Measurements from ENCODE around the gene CBLN4. TPM values are rescaled to one million over a fixed set of nuclear protein-coding genes. Genes with fewer than 3 reads are reported as not detected.

Gene CBLN4
- total and polyA plus RNA-seq, 10 of the 15 experiments (the other 5 are each of a cell fraction or from before 2014, with no cell fraction given): not detected

GRCh38 chr20:55977690-55978459 is 27.4 kb downstream of the CBLN4 start (continued):
- TF ChIP-seq KLF5 (IDR thresholded peaks at IDR 0.05; ENCODE audit: partially characterized antibody) (no peak), SKIL (IDR thresholded peaks at IDR 0.05; ENCODE audit: low read depth, poor library complexity, severe bottlenecking) (no peak), ZSCAN29 (IDR thresholded peaks at IDR 0.05) (no peak), CHD2 (IDR thresholded peaks at IDR 0.05; ENCODE audit: borderline replicate concordance, low read depth, low read length) (no peak)

DNA sequence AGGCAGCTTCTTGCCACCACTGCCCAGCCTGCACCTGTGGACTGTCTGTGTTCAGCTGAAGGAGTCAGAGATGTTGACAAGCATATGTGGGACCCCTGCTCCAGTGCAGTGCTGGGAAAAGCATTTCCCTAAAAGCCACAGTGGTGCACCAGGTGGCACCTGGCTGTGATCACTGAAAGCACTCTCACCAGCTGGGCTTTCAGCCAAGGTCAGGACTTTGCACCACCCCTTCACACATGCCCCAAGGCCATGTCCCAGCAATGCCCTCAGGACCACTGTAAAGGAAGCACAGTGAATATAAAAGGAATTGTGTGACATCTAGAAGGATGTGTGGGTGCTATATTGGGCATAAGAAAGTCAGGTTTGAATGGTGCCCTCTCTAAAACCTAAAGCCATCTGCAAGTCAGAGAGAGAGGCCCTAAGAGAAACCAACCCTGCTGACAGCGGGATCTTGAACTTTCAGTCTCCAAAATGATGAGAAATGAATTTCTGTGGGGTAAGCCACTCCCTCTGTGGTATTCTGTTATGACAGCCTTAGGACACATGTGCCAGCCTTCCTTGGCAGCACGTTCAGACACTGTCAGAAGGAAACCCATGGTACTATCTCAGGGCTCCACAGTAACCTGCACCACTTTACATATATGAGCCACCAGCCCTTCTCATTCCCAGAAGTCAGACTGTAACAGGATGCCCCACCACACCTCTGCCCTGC is 30.7 kb downstream of the CBLN4 start:
- intact Hi-C loops (cut with micrococcal nuclease; ENCODE audit: unreplicated experiment): no loop called here
- no peaks in the 10 kb centered on the region for H3K79me2 ChIP-seq (ENCODE audit: control insufficient read depth, insufficient read depth, low read length)
- DNase-seq (ENCODE audit: low read depth, low spot score): no peak
- TF ChIP-seq TAF1 (IDR thresholded peaks at IDR 0.05; ENCODE audit: borderline replicate concordance, low read depth, low read length) (no peak), CHD2 (IDR thresholded peaks at IDR 0.05; ENCODE audit: borderline replicate concordance, low read depth, low read length) (no peak), SIX5 (IDR thresholded peaks at IDR 0.05; ENCODE audit: low read depth, low read length, severe bottlenecking) (no peak), FOS (IDR thresholded peaks at IDR 0.05; ENCODE audit: borderline replicate concordance, extremely low read depth, insufficient read length) (no peak), JUNB (IDR thresholded peaks at IDR 0.05) (no peak)
- H3K4me2 ChIP-seq (ENCODE audit: control insufficient read depth, insufficient read depth): no peak overlapping the region
- WGBS (ENCODE audit: insufficient coverage, insufficient replicate concordance, low lambda C conversion rate, missing lambda C conversion rate): 3% methylated on average over 2 of the region's 2 CpGs
- no peaks in the 10 kb centered on the region for H4K20me1 ChIP-seq (ENCODE audit: control insufficient read depth, insufficient read depth)
- no peak overlapping the region for H3K4me3 ChIP-seq
- no peaks in the 10 kb centered on the region for H3K9me3 ChIP-seq (replicated peaks; ENCODE audit: control insufficient read depth, insufficient read depth, low read length)
- ChIA-PET RAD21 (ENCODE audit: unreplicated experiment) (no interaction called here), CTCF (no interaction called here), POLR2A (no interaction called here), SMC1A (ENCODE audit: uncharacterized antibody, unreplicated experiment) (no interaction called here)
- BruUV-seq (replicated peaks): no TSS peak
- FAIRE-seq: no peak
- ATAC-seq: no peak
- H3K27me3 ChIP-seq (replicated peaks in 1 of 2; ENCODE audit: control insufficient read depth in 2 of 2, insufficient read depth in 2 of 2, low read length in 1 of 2): no peaks in the 10 kb centered on the region
- in situ Hi-C loops (cut with MboI): no loop called here
- H3K9ac ChIP-seq (ENCODE audit: control insufficient read depth, insufficient read depth, low read length): no peak overlapping the region
- no peak overlapping the region for H3K27ac ChIP-seq (ENCODE audit: control insufficient read depth, insufficient read depth)
- H3K36me3 ChIP-seq (ENCODE audit: control insufficient read depth in 2 of 2, insufficient read depth in 2 of 2, low read length in 1 of 2): no peaks in the 10 kb centered on the region
- H2AFZ ChIP-seq (ENCODE audit: control insufficient read depth, low read depth, low read length): no peak overlapping the region
- H3K4me1 ChIP-seq (ENCODE audit: control insufficient read depth, insufficient read depth, low read length): no peaks in the 10 kb centered on the region

Measured in GM12878 (cell line).